ENCODE data around the gene AKAP8L. TPM values are rescaled to one million over a fixed set of nuclear protein-coding genes. Genes with fewer than 3 reads are reported as not detected.

The AKAP8L gene
- total RNA-seq, 3 donors from 2014 or later: 74.4 to 111 (median 96.0) TPM

GRCh38 chr19:15428956-15429824, 10.4 kb upstream of the AKAP8L start:
- Histone ChIP-seq H3K4me3 (no peak overlapping the region), H3K36me3 (ENCODE audit: low read depth) (no peaks in the 10 kb centered on the region), H3K4me1 (ENCODE audit: low read depth) (peaks cover 25% of the 10 kb centered on the region), H3K9me3 (no peaks in the 10 kb centered on the region)
- no peak for TF ChIP-seq CTCF (IDR thresholded peaks at IDR 0.05)
- DNase-seq (no peak), ATAC-seq (no peak)
- intact Hi-C loops (cut with DNase I, micrococcal nuclease): no loop called here

- TF ChIP-seq CTCF (IDR thresholded peaks at IDR 0.05): no peak
- Histone ChIP-seq H3K4me3 (no peak overlapping the region), H3K9me3 (peaks cover 2% of the 10 kb centered on the region), H3K36me3 (ENCODE audit: low read depth) (no peaks in the 10 kb centered on the region), H3K4me1 (ENCODE audit: low read depth) (peaks cover 18% of the 10 kb centered on the region)
- no peak for DNase-seq
- ATAC-seq: no peak
- intact Hi-C loops (cut with DNase I, micrococcal nuclease): no loop called here
Measured at GRCh38 chr19:15427991-15428471, 9.2 kb upstream of the AKAP8L start.

GRCh38 chr19:15427350-15427700, 8.5 kb upstream of the AKAP8L start:
- no peak for DNase-seq
- Histone ChIP-seq H3K4me1 (ENCODE audit: low read depth) (peaks cover 17% of the 10 kb centered on the region), H3K4me3 (no peak overlapping the region), H3K36me3 (ENCODE audit: low read depth) (no peaks in the 10 kb centered on the region), H3K9me3 (peaks cover 3% of the 10 kb centered on the region)
- TF ChIP-seq CTCF (IDR thresholded peaks at IDR 0.05): no peak
- ATAC-seq: no peak
- intact Hi-C loops (cut with DNase I, micrococcal nuclease): no loop called here

GRCh38 chr19:15426485-15427349, 7.9 kb upstream of the AKAP8L start:
- Histone ChIP-seq H3K4me3 (no peak overlapping the region), H3K4me1 (ENCODE audit: low read depth) (peaks cover 17% of the 10 kb centered on the region), H3K36me3 (ENCODE audit: low read depth) (no peaks in the 10 kb centered on the region), H3K9me3 (peaks cover 3% of the 10 kb centered on the region)
- TF ChIP-seq CTCF (IDR thresholded peaks at IDR 0.05): no peak
- ATAC-seq (no peak), DNase-seq (no peak)
- intact Hi-C loops (cut with DNase I, micrococcal nuclease): no loop called here

GRCh38 chr19:15425321-15425950, 6.6 kb upstream of the AKAP8L start:
- TF ChIP-seq CTCF (IDR thresholded peaks at IDR 0.05): no peak
- Histone ChIP-seq H3K9me3 (peaks cover 3% of the 10 kb centered on the region), H3K4me3 (no peak overlapping the region), H3K36me3 (ENCODE audit: low read depth) (no peaks in the 10 kb centered on the region), H3K4me1 (ENCODE audit: low read depth) (peaks cover 5% of the 10 kb centered on the region)
- ATAC-seq: no peak
- DNase-seq: no peak
- intact Hi-C loops (cut with DNase I, micrococcal nuclease): no loop called here
